ENCODE data around the gene MPEG1.

Gene MPEG1

GRCh38 chr11:59180907-59181306, 31.8 kb downstream of the MPEG1 start:
- TF ChIP-seq CTCF (IDR thresholded peaks at IDR 0.05; ENCODE audit: low read depth, low read length, poor library complexity, severe bottlenecking) (no peak), EZH2phosphoT487 (IDR thresholded peaks at IDR 0.05; ENCODE audit: borderline replicate concordance, low read length) (no peak)
- Histone ChIP-seq H3K36me3 (ENCODE audit: control insufficient read depth, low read length) (no peaks in the 10 kb centered on the region), H4K20me1 (ENCODE audit: control insufficient read depth, insufficient read depth, low read depth, low read length) (no peaks in the 10 kb centered on the region)

GRCh38 chr11:59180168-59180776, 32.5 kb downstream of the MPEG1 start:
- Histone ChIP-seq H3K9me2 (replicated peaks; ENCODE audit: control insufficient read depth, low read length) (no peaks in the 10 kb centered on the region), H3K4me2 (ENCODE audit: low read length) (no peak overlapping the region), H3K4me1 (ENCODE audit: control insufficient read depth, low read length) (no peaks in the 10 kb centered on the region), H3F3A (ENCODE audit: control insufficient read depth, insufficient read depth) (no peaks in the 10 kb centered on the region), H3K27me3 (ENCODE audit: control insufficient read depth, low read length) (peaks cover 6% of the 10 kb centered on the region), H3K79me2 (ENCODE audit: control insufficient read depth, low read length) (no peaks in the 10 kb centered on the region), H3K27ac (ENCODE audit: low read depth, low read length) (no peak overlapping the region), H3K4me3 (ENCODE audit: low read length) (no peak overlapping the region), H4K20me1 (ENCODE audit: control insufficient read depth, insufficient read depth, low read depth, low read length) (no peaks in the 10 kb centered on the region), H3K36me3 (ENCODE audit: control insufficient read depth, low read length) (no peaks in the 10 kb centered on the region), H3K9me3 (ENCODE audit: control insufficient read depth, insufficient read depth, low read length) (peaks cover 18% of the 10 kb centered on the region)
- TF ChIP-seq EZH2phosphoT487 (IDR thresholded peaks at IDR 0.05; ENCODE audit: borderline replicate concordance, low read length) (no peak), CTCF (IDR thresholded peaks at IDR 0.05; ENCODE audit: low read depth, low read length, poor library complexity, severe bottlenecking) (no peak)

More at GRCh38 chr11:59180907-59181306, 31.8 kb downstream of the MPEG1 start:
- Histone ChIP-seq H3K4me2 (ENCODE audit: low read length) (no peak overlapping the region), H3K27ac (ENCODE audit: low read depth, low read length) (no peak overlapping the region), H3K4me1 (ENCODE audit: control insufficient read depth, low read length) (no peaks in the 10 kb centered on the region), H3K9me2 (replicated peaks; ENCODE audit: control insufficient read depth, low read length) (no peaks in the 10 kb centered on the region), H3K27me3 (ENCODE audit: control insufficient read depth, low read length) (0 out of 2 replicates have a peak, but pooled peaks cover 3% of the 10 kb centered on the region), H3K79me2 (ENCODE audit: control insufficient read depth, low read length) (no peaks in the 10 kb centered on the region), H3K4me3 (ENCODE audit: low read length) (no peak overlapping the region), H3K9me3 (ENCODE audit: control insufficient read depth, insufficient read depth, low read length) (peaks cover 18% of the 10 kb centered on the region), H3F3A (ENCODE audit: control insufficient read depth, insufficient read depth) (no peaks in the 10 kb centered on the region)

GRCh38 chr11:59179121-59179520, 33.6 kb downstream of the MPEG1 start:
- Histone ChIP-seq H3K9me2 (replicated peaks; ENCODE audit: control insufficient read depth, low read length) (no peaks in the 10 kb centered on the region), H3K4me2 (ENCODE audit: low read length) (no peak overlapping the region), H3K4me3 (ENCODE audit: low read length) (no peak overlapping the region), H3K27me3 (ENCODE audit: control insufficient read depth, low read length) (peaks cover 17% of the 10 kb centered on the region), H3F3A (ENCODE audit: control insufficient read depth, insufficient read depth) (no peaks in the 10 kb centered on the region), H3K36me3 (ENCODE audit: control insufficient read depth, low read length) (no peaks in the 10 kb centered on the region), H3K79me2 (ENCODE audit: control insufficient read depth, low read length) (no peaks in the 10 kb centered on the region), H3K9me3 (ENCODE audit: control insufficient read depth, insufficient read depth, low read length) (peaks cover 18% of the 10 kb centered on the region), H3K4me1 (ENCODE audit: control insufficient read depth, low read length) (peaks cover under 1% of the 10 kb centered on the region; the same call in 1 of the 2 replicates), H4K20me1 (ENCODE audit: control insufficient read depth, insufficient read depth, low read depth, low read length) (no peaks in the 10 kb centered on the region; the same call in 1 of the 2 replicates), H3K27ac (ENCODE audit: low read depth, low read length) (no peak overlapping the region)
- TF ChIP-seq EZH2phosphoT487 (IDR thresholded peaks at IDR 0.05; ENCODE audit: borderline replicate concordance, low read length) (no peak), CTCF (IDR thresholded peaks at IDR 0.05; ENCODE audit: low read depth, low read length, poor library complexity, severe bottlenecking) (no peak)

Measured in DOHH2 (cell line).